GM12892 (cell line): Measurements from ENCODE around the gene NACA2. TPM values are rescaled to one million over a fixed set of nuclear protein-coding genes. Genes with fewer than 3 reads are reported as not detected.
"Not testable (repeated sequence)": the region's sequence is repeated elsewhere in the genome, so short reads cannot be mapped to it uniquely, and the experiment has no call there.

Source experiments
- DNase-seq: peaks from one replicate; pipeline ENCODE4 v3.0.0; 2011; ENCODE audit not compliant: insufficient read length
- FAIRE-seq: peaks from 2 replicates; lab custom pipeline; 2011; peaks lifted over from hg19 to GRCh38; lab: Jason Lieb, UNC
- POLR2A ChIP-seq: IDR thresholded peaks from 2 replicates; pipeline ENCODE4 v1.6.1; 2011; ENCODE audit warnings: low read depth, low read length, control low read depth
- POLR2AphosphoS5 ChIP-seq: IDR thresholded peaks from 2 replicates; pipeline ENCODE4 v1.6.1; 2011; ENCODE audit warnings: low read depth, low read length, control low read depth
- TAF1 ChIP-seq: IDR thresholded peaks from 2 replicates; pipeline ENCODE4 v1.6.1; 2011; ENCODE audit warnings: low read depth, mild to moderate bottlenecking, control low read depth, low read length, borderline replicate concordance
- polyA plus RNA-seq: library from polyadenylated mRNA; unstranded; fragments of >200 nt; gene quantifications from one replicate; pipeline ENCODE4 v1.2.1, GENCODE V29; 2012; ENCODE audit warnings: missing spikeins, inconsistent platforms; ENCODE audit not compliant: missing spikeins

NACA2 gene
- 0.64 TPM for polyA plus RNA-seq

GRCh38 chr17:61591018-61591417 is at the start of gene NACA2:
Gene NACA2 (minus strand): TSS chr17:61591219. CDS start chr17:61591180, 39 bp downstream.
- no peak for FAIRE-seq
- no peak for TF ChIP-seq TAF1

GRCh38 chr17:61639818-61640217 is 48.8 kb upstream of the NACA2 start:
- no peak for FAIRE-seq
- DNase-seq: no peak
- TF ChIP-seq POLR2AphosphoS5: no peak

More at GRCh38 chr17:61591018-61591417, at the start of gene NACA2:
- no peak for DNase-seq

- DNase-seq (no peak), FAIRE-seq (no peak)
- TF ChIP-seq POLR2AphosphoS5: no peak
- TF ChIP-seq POLR2A: no peak
- no peak for TF ChIP-seq TAF1
Observed at GRCh38 chr17:61638087-61638486, 47.1 kb upstream of the NACA2 start.

GRCh38 chr17:61635913-61636432 is 45.0 kb upstream of the NACA2 start:
- TF ChIP-seq POLR2AphosphoS5 (no peak), POLR2A (no peak), TAF1 (no peak)
- DNase-seq (no peak), FAIRE-seq (peak; percentile 93)

- FAIRE-seq: no peak
- TF ChIP-seq POLR2A: no peak
- no peak for TF ChIP-seq POLR2AphosphoS5
- TF ChIP-seq TAF1: no peak
- DNase-seq: no peak
Observed at GRCh38 chr17:61634942-61635538, 44.0 kb upstream of the NACA2 start.

- TF ChIP-seq TAF1: no peak
- TF ChIP-seq POLR2AphosphoS5: no peak
- no peak for TF ChIP-seq POLR2A
- DNase-seq (no peak), FAIRE-seq (no peak)
Observed at GRCh38 chr17:61634011-61634539, 43.1 kb upstream of the NACA2 start.

- TF ChIP-seq POLR2AphosphoS5 (no peak), TAF1 (no peak), POLR2A (no peak)
- no peak for DNase-seq
- no peak for FAIRE-seq
Observed at GRCh38 chr17:61632826-61633225, 41.8 kb upstream of the NACA2 start.

GRCh38 chr17:61631800-61632199 is 40.8 kb upstream of the NACA2 start:
- no peak for TF ChIP-seq TAF1
- TF ChIP-seq POLR2A: no peak
- no peak for TF ChIP-seq POLR2AphosphoS5
- no peak for DNase-seq
- FAIRE-seq: no peak

GRCh38 chr17:61628158-61628557 is 37.1 kb upstream of the NACA2 start:
- DNase-seq, FAIRE-seq: not testable (repeated sequence)

- no peak for DNase-seq
- no peak for FAIRE-seq
- TF ChIP-seq TAF1 (no peak), POLR2AphosphoS5 (no peak), POLR2A (no peak)
Observed at GRCh38 chr17:61627658-61628057, 36.6 kb upstream of the NACA2 start.

GRCh38 chr17:61627125-61627524 is 36.1 kb upstream of the NACA2 start:
- no peak for DNase-seq
- TF ChIP-seq POLR2AphosphoS5: no peak
- TF ChIP-seq POLR2A: no peak
- no peak for TF ChIP-seq TAF1
- no peak for FAIRE-seq

GRCh38 chr17:61625564-61625963 is 34.5 kb upstream of the NACA2 start:
- FAIRE-seq (no peak), DNase-seq (no peak)
- TF ChIP-seq POLR2A (no peak), TAF1 (no peak), POLR2AphosphoS5 (no peak)
